DMS153 treated with DMSO at 0.1 percent for 48 hours (cell line): Measurements from ENCODE around the gene ZNF764.

ENCODE experiments used
- DNase-seq: peaks from one replicate; lab custom pipeline; 2025; ENCODE audit not compliant: unreplicated experiment; lab: John Stamatoyannopoulos, UW

The ZNF764 gene

GRCh38 chr16:30570636-30571444 lies 12.7 kb upstream of the ZNF764 start:
- no peak for DNase-seq

- DNase-seq = no peak
These were observed 11.8 kb upstream of the ZNF764 start for GRCh38 chr16:30569746-30570635.

- DNase-seq = no peak
These were observed 11.1 kb upstream of the ZNF764 start for GRCh38 chr16:30569281-30569680.

GRCh38 chr16:30567991-30568638 lies 9.9 kb upstream of the ZNF764 start:
- DNase-seq = no peak

GRCh38 chr16:30567160-30567990 lies 9.2 kb upstream of the ZNF764 start:
- DNase-seq = no peak

GRCh38 chr16:30566531-30566930 lies 8.4 kb upstream of the ZNF764 start:
- no peak for DNase-seq

- no peak for DNase-seq
These were observed 7.8 kb upstream of the ZNF764 start for GRCh38 chr16:30565984-30566383.

- DNase-seq = no peak
These were observed 7.4 kb upstream of the ZNF764 start for GRCh38 chr16:30565526-30565925.

GRCh38 chr16:30562021-30562420 lies 3.8 kb upstream of the ZNF764 start:
- DNase-seq = no peak

- no peak for DNase-seq
These were observed 3.1 kb upstream of the ZNF764 start for GRCh38 chr16:30561089-30561816.

- DNase-seq = no peak
These were observed 1.5 kb upstream of the ZNF764 start for GRCh38 chr16:30559690-30560089.

GRCh38 chr16:30558789-30559377 lies 709 bp upstream of the ZNF764 start:
- DNase-seq = no peak

- no peak for DNase-seq
These were observed 542 bp downstream of the ZNF764 start for GRCh38 chr16:30557707-30557956.

- no peak for DNase-seq
These were observed 2.1 kb downstream of the ZNF764 start for GRCh38 chr16:30556125-30556473.

- no peak for DNase-seq
These were observed 2.7 kb downstream of the ZNF764 start for GRCh38 chr16:30555315-30556124.

- DNase-seq = no peak
These were observed 3.4 kb downstream of the ZNF764 start for GRCh38 chr16:30554557-30555314.

GRCh38 chr16:30553393-30553899 lies 4.7 kb downstream of the ZNF764 start:
- no peak for DNase-seq

GRCh38 chr16:30552956-30553355 lies 5.2 kb downstream of the ZNF764 start:
- DNase-seq = no peak
